Vagina (tissue), 2 donors: Measurements from ENCODE around the gene IL6R. TPM values are rescaled to one million over a fixed set of nuclear protein-coding genes. Genes with fewer than 3 reads are reported as not detected.
A peak's percentile ranks its signal among the peaks of the same experiment; 100 is the strongest.
"Not testable (repeated sequence)": the region's sequence is repeated elsewhere in the genome, so short reads cannot be mapped to it uniquely, and the experiment has no call there.

Source experiments
- DNase-seq, 2 donors: peaks; one replicate each; pipeline ENCODE4 v3.0.0-alpha.2; 2017; ENCODE audit errors: extremely low spot score in 2 of 2
- H3K27ac ChIP-seq: fragments of 200-600 bp; sonication (generic); one replicate; pipeline ENCODE4 v1.5.1; 2019
- H3K27me3 ChIP-seq: fragments of 200-600 bp; sonication (generic); one replicate; pipeline ENCODE4 v1.5.1; 2019
- H3K36me3 ChIP-seq, 2 donors: fragments of 200-600 bp; sonication (generic); one replicate each; pipeline ENCODE4 v1.5.1; 2017 to 2019
- H3K4me1 ChIP-seq: fragments of 200-600 bp; sonication (generic); one replicate; pipeline ENCODE4 v1.5.1; 2019
- H3K4me3 ChIP-seq, 2 donors: fragments of 200-600 bp; sonication (generic); 1 replicate in 1 of 2; 2 replicates in 1 of 2; pipeline ENCODE4 v1.5.1; 2016 to 2019
- H3K9me3 ChIP-seq: fragments of 200-600 bp; sonication (generic); one replicate; pipeline ENCODE4 v1.5.1; 2019
- CTCF ChIP-seq, 3 experiments: fragments of 450-650 bp in 2 of 3; fragments of 200-600 bp in 1 of 3; sonication (generic) in 1 of 3; IDR thresholded peaks; one replicate each; pipeline ENCODE4 v1.5.1; 2017 to 2019; ENCODE audit warnings: antibody characterized with exemption in 3 of 3, mild to moderate bottlenecking in 2 of 3, moderate library complexity in 2 of 3
- POLR2A ChIP-seq, 2 donors: fragments of 450-650 bp; IDR thresholded peaks; one replicate each; pipeline ENCODE4 v1.6.1; 2017; ENCODE audit warnings: antibody characterized with exemption in 2 of 2, mild to moderate bottlenecking in 2 of 2, moderate library complexity in 2 of 2
- POLR2AphosphoS5 ChIP-seq, 2 donors: sonication (generic); formaldehyde crosslinking; IDR thresholded peaks; one replicate each; pipeline ENCODE4 v1.9.0; 2017; ENCODE audit warnings: antibody characterized with exemption in 2 of 2, mild to moderate bottlenecking in 2 of 2, low read depth in 1 of 2; ENCODE audit not compliant: insufficient read depth in 1 of 2
- intact Hi-C: fragments of 100-400 bp; cut with DNase I; formaldehyde crosslinking; loops from one replicate; pipeline ENCODE4 v1.15.1; 2023
- total RNA-seq: library from RNA; depleted of rRNA; stranded (reverse); fragments of >200 nt; gene quantifications from one replicate; pipeline ENCODE4 v1.2.3, GENCODE V29; 2016

Gene IL6R
- total RNA-seq, 1 donor from 2014 or later, result 50.8 TPM

GRCh38 chr1:154419620-154420571 is 14.8 kb downstream of the IL6R start:
- TF ChIP-seq CTCF (IDR thresholded peaks at IDR 0.05) (no peak), POLR2A (IDR thresholded peaks at IDR 0.05) (no peak), POLR2AphosphoS5 (IDR thresholded peaks at IDR 0.05; ENCODE audit: insufficient read depth in 1 of 2, low read depth in 1 of 2) (peak; percentile 77 to 91)
- H3K4me3 ChIP-seq, result peak overlapping the region; percentile 3 to 25
- no peaks in the 10 kb centered on the region for H3K9me3 ChIP-seq
- peak in 1 of 2 donors; percentile 97 for DNase-seq
- H3K27ac ChIP-seq, result peak overlapping the region; percentile 98
- intact Hi-C loops, result no loop called here
- no peaks in the 10 kb centered on the region for H3K27me3 ChIP-seq
- H3K36me3 ChIP-seq, result no peaks in the 10 kb centered on the region
- peaks cover 92% of the 10 kb centered on the region for H3K4me1 ChIP-seq

DNA sequence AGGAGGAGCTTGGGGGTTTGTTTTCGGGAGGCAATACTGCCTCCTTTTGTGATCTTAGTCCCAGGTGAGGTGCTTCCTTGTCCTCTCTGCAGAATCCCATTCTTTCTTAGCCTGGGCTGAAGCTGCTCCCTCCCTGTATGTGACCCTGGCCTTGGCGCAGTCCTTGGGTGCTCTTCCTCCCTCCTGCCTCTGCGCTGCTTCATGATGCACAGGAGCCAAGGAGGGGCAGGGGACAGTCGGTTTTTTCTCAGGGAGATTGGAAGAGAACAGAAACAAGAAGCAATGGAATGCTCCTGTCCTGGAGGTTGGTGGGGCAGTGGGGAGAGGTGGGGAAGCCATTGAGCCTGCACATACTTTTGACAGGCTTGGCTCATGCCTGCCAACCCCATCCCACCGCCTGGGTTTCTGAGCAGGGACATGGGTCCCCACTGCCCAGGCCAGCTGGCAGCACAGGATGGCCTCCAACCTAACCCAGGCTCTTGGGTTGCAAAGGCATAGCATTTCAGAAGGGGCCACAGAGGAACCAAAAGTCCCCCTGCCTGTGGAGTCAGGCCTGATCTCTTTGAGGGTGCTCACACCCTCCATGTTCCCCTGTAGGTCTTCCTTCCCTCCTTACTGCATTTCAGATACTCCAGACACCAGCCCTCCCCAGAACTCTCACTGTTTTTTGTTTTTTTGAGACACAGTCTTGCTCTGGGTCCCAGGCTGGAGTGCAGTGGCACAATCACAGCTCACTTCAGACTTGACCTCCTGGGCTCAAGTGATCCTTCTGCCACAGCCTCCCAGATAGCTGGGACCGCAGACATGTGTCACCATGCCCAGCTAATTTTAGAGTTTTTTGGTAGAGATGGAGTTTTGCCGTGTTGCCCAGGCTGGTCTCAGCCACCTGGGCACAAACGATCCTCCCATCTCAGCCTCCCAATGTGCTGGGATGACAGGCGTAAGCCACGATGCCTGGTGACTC is 16.1 kb downstream of the IL6R start:
- Histone ChIP-seq H3K27ac (peak overlapping the region; percentile 98), H3K4me1 (peaks cover 85% of the 10 kb centered on the region), H3K36me3 (no peaks in the 10 kb centered on the region), H3K4me3 (no peak overlapping the region), H3K27me3 (no peaks in the 10 kb centered on the region), H3K9me3 (no peaks in the 10 kb centered on the region)
- intact Hi-C loops, result no loop called here
- no peak for DNase-seq
- TF ChIP-seq POLR2AphosphoS5 (IDR thresholded peaks at IDR 0.05; ENCODE audit: insufficient read depth in 1 of 2, low read depth in 1 of 2) (no peak), CTCF (IDR thresholded peaks at IDR 0.05) (no peak), POLR2A (IDR thresholded peaks at IDR 0.05) (no peak)

DNA sequence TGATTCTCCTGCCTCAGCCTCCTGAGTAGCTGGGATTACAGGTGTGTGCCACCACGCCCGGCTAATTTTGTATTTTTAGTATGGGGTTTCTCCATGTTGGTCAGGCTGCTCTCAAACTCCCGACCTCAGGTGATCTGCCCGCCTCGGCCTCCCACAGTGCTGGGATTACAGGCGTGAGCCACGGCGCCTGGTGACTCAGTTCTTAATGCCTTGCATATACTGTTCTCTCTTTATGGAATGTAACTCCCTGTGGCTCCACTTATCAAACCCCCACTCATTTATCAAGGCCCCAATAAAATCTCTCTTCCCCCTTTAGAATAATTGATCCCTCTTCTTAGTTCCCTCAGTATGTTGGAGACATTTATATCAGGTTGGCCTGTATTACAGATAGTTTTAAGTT is 16.9 kb downstream of the IL6R start:
- H3K36me3 ChIP-seq, DNase-seq, H3K4me3 ChIP-seq, H3K27me3 ChIP-seq, intact Hi-C loops, H3K9me3 ChIP-seq: not testable (repeated sequence)
- Histone ChIP-seq H3K4me1 (peaks cover 82% of the 10 kb centered on the region), H3K27ac (peak overlapping the region; percentile 98)

DNA sequence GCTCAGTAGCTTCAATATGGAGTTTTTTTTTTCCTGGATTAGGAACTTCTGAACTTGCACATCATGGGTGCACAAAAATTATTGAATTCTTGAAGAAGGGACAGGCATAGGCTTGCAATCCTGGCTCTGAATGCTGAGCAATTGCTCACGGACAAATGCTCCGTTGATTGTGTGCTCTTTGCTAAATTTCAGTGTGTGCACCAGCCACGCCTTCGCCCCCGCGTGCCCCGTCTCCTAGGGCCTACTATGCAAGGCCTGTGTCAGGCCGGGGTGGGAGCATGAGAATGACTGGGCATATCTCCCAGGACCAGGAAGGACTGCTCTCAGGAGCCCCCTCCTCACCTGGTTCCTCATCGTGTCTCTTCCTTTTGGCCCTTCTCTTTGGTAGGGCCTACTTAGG is 17.4 kb downstream of the IL6R start:
- intact Hi-C loops, result no loop called here
- Histone ChIP-seq H3K9me3 (no peaks in the 10 kb centered on the region), H3K4me1 (peaks cover 82% of the 10 kb centered on the region), H3K4me3 (no peak overlapping the region), H3K27me3 (no peaks in the 10 kb centered on the region), H3K36me3 (no peaks in the 10 kb centered on the region), H3K27ac (peak overlapping the region; percentile 98)
- DNase-seq, result no peak
- no peak for TF ChIP-seq POLR2AphosphoS5 (IDR thresholded peaks at IDR 0.05; ENCODE audit: insufficient read depth in 1 of 2, low read depth in 1 of 2)
- TF ChIP-seq CTCF (IDR thresholded peaks at IDR 0.05), result no peak
- TF ChIP-seq POLR2A (IDR thresholded peaks at IDR 0.05), result no peak

DNA sequence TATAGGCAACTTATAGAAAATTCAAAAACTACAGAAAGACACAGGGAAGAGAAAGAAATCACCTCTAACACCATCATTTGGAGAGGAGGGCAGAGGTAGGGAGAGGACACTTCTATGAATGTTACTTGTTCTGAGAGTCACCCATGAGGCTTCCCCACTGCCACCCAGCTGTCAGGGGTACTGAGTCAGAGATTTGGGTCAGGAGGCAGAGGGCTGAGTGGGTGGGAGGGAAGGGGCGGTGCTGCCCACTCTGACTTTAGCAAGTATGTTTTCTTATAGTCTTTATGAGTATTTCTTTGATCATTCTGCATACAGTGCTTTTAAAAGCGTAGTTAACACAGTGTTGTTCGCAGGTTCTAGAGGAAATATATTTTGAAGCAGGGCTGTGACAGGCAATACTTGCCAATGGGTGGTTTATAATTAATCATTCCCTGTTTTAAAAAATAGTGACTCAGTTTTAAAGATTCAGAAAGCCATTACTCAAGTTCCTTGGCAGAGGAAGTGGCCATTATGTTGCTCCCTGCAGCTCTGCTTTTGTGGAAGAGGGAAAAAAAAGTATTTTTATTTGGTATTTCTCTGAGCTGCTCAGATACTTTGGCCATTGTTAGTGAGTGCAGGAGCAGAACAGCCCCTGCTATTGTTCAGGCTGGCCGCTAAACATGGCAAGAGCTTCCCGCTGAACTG is 18.3 kb downstream of the IL6R start:
- H3K4me1 ChIP-seq, result peaks cover 84% of the 10 kb centered on the region

More for the DNA sequence above, 18.3 kb downstream of the IL6R start:
- intact Hi-C loops, result no loop called here
- no peak for DNase-seq
- Histone ChIP-seq H3K4me3 (no peak overlapping the region), H3K27me3 (no peaks in the 10 kb centered on the region), H3K27ac (peak overlapping the region; percentile 98), H3K36me3 (no peaks in the 10 kb centered on the region), H3K9me3 (no peaks in the 10 kb centered on the region)
- TF ChIP-seq POLR2A (IDR thresholded peaks at IDR 0.05), result no peak
- peak; percentile 7 to 75 for TF ChIP-seq POLR2AphosphoS5 (IDR thresholded peaks at IDR 0.05; ENCODE audit: insufficient read depth in 1 of 2, low read depth in 1 of 2)
